Neuronal stem cell (in vitro differentiated cells): Measurements from ENCODE around the gene DIRAS1.
A peak's percentile ranks its signal among the peaks of the same experiment; 100 is the strongest.

Experiments
- DNase-seq: peaks from one replicate; pipeline ENCODE4 v3.0.0-alpha.2; 2013; ENCODE audit warnings: low spot score
- H2AFZ ChIP-seq: one replicate; pipeline ENCODE4 v1.6.1; 2013; ENCODE audit warnings: mild to moderate bottlenecking, low read length, inconsistent platforms
- H2AK5ac ChIP-seq: 2 replicates; pipeline ENCODE4 v1.6.1; 2013; ENCODE audit warnings: low read depth, mild to moderate bottlenecking, inconsistent platforms, low read length, moderate library complexity, mixed read lengths
- H2BK120ac ChIP-seq: 2 replicates; pipeline ENCODE4 v1.6.1; 2013; ENCODE audit warnings: low read depth, mild to moderate bottlenecking, inconsistent platforms, low read length, moderate library complexity, mixed read lengths
- H2BK12ac ChIP-seq: one replicate; pipeline ENCODE4 v1.6.1; 2013; ENCODE audit warnings: low read length, inconsistent platforms
- H2BK15ac ChIP-seq: 2 replicates; pipeline ENCODE4 v1.6.1; 2013; ENCODE audit warnings: mild to moderate bottlenecking, low read length, inconsistent platforms, mixed read lengths
- H2BK5ac ChIP-seq: one replicate; pipeline ENCODE4 v1.6.1; 2013; ENCODE audit warnings: inconsistent platforms, mild to moderate bottlenecking, low read length, moderate library complexity
- H3K14ac ChIP-seq: one replicate; pipeline ENCODE4 v1.6.1; 2013; ENCODE audit warnings: low read length, inconsistent platforms
- H3K18ac ChIP-seq: 2 replicates; pipeline ENCODE4 v1.6.1; 2013; ENCODE audit warnings: low read length, inconsistent platforms
- H3K23ac ChIP-seq: 2 replicates; pipeline ENCODE4 v1.6.1; 2013; ENCODE audit warnings: low read depth, mild to moderate bottlenecking, mixed read lengths, low read length, inconsistent platforms; ENCODE audit not compliant: poor library complexity
- H3K27ac ChIP-seq: replicated peaks from 3 replicates; pipeline ENCODE4 v1.5.1; 2013; ENCODE audit warnings: low read length, inconsistent platforms
- H3K27me3 ChIP-seq, 3 experiments: 2 replicates each; pipeline ENCODE4 v1.6.1; 2013; ENCODE audit warnings: low read length in 3 of 3, mild to moderate bottlenecking in 2 of 3, inconsistent platforms in 1 of 3, low read depth in 1 of 3, mixed read lengths in 1 of 3, moderate library complexity in 1 of 3; ENCODE audit not compliant: control insufficient read depth in 3 of 3, insufficient read depth in 3 of 3
- H3K36me3 ChIP-seq, 2 donors: replicated peaks in 1 of 2; 2 replicates each; pipeline ENCODE4 v1.6.1; 2013; ENCODE audit warnings: low read length in 2 of 2; ENCODE audit not compliant: control insufficient read depth in 2 of 2, insufficient read depth in 2 of 2
- H3K4ac ChIP-seq: 2 replicates; pipeline ENCODE4 v1.6.1; 2013; ENCODE audit warnings: inconsistent platforms, mild to moderate bottlenecking, low read length, moderate library complexity
- H3K4me1 ChIP-seq, 2 donors: 1 replicate in 1 of 2; 2 replicates in 1 of 2; pipeline ENCODE4 v1.6.1; 2013; ENCODE audit warnings: low read length in 2 of 2, low read depth in 1 of 2; ENCODE audit not compliant: control insufficient read depth in 2 of 2, insufficient read depth in 1 of 2
- H3K4me2 ChIP-seq: one replicate; pipeline ENCODE4 v1.6.1; 2013; ENCODE audit warnings: mild to moderate bottlenecking, low read length, inconsistent platforms; ENCODE audit not compliant: insufficient read depth, poor library complexity, severe bottlenecking
- H3K4me3 ChIP-seq, 2 donors: 2 replicates each; pipeline ENCODE4 v1.5.1; 2013; ENCODE audit warnings: low read length in 2 of 2, mild to moderate bottlenecking in 2 of 2, inconsistent platforms in 1 of 2, moderate library complexity in 1 of 2
- H3K79me1 ChIP-seq: one replicate; pipeline ENCODE4 v1.6.1; 2013; ENCODE audit warnings: low read depth, mild to moderate bottlenecking, inconsistent platforms, low read length, moderate library complexity
- H3K9ac ChIP-seq: one replicate; pipeline ENCODE4 v1.6.1; 2013; ENCODE audit warnings: mild to moderate bottlenecking, low read depth, low read length, inconsistent platforms; ENCODE audit not compliant: poor library complexity
- H3K9me3 ChIP-seq, 2 donors: replicated peaks in 1 of 2; 2 replicates each; pipeline versions ENCODE3 to v1.6.1; 2013; ENCODE audit warnings: low read length in 2 of 2, mild to moderate bottlenecking in 2 of 2, inconsistent platforms in 1 of 2, low read depth in 1 of 2, mixed read lengths in 1 of 2, moderate library complexity in 1 of 2; ENCODE audit not compliant: control insufficient read depth in 2 of 2, insufficient read depth in 1 of 2
- H4K8ac ChIP-seq: one replicate; pipeline ENCODE4 v1.6.1; 2013; ENCODE audit warnings: low read depth, mild to moderate bottlenecking, inconsistent platforms, low read length, moderate library complexity
- H4K91ac ChIP-seq: one replicate; pipeline ENCODE4 v1.6.1; 2013; ENCODE audit warnings: low read length, low read depth, mild to moderate bottlenecking, inconsistent platforms; ENCODE audit not compliant: poor library complexity
- WGBS, 2 donors: extraction: QIAGEN DNeasy Blood & Tissue Kit; methylation state at CpG; one replicate each; pipeline ENCODE4 v1.1.7; 2013; ENCODE audit warnings: missing lambda C conversion rate in 2 of 2, mixed read lengths in 1 of 2; ENCODE audit not compliant: insufficient read length in 2 of 2, insufficient replicate concordance in 1 of 2; ENCODE audit errors: extremely low coverage in 2 of 2; 5-methylcytosine and 5-hydroxymethylcytosine counted together

Gene DIRAS1

DNA sequence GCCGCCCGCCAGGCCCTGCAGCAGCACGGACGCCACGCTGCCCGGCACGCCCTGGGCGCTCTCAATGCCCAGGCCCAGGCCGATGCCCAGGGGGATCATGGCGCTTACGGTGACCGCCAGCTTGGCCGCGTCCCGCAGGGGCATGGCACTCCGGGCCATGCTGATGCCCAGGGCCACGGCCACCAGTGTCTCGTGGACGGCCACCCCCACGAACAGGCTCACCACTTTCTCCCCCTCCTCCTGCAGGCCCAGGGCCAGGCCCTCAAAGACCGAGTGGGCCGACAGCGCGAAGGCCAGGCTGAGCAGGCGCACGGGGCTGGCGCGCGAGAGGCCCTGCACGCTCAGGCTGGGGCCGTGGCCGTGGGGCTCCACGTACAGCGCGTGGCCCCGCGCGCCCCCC, 11.7 kb upstream of the DIRAS1 start:
- Histone ChIP-seq H4K91ac (no peak overlapping the region), H3K9ac (no peak overlapping the region), H2BK12ac (no peak overlapping the region), H3K27ac (no peak overlapping the region), H3K4me3 (no peak overlapping the region), H3K9me3 (peaks cover 0 to 7% of the 10 kb centered on the region in 2 donors), H2BK15ac (no peak overlapping the region), H3K27me3 (peaks cover 0 to under 1% (median 0%) of the 10 kb centered on the region in 3 experiments), H3K4ac (no peak overlapping the region), H3K18ac (no peak overlapping the region), H3K4me1 (peaks cover 0 to 8% of the 10 kb centered on the region in 2 donors), H2AK5ac (no peak overlapping the region), H2AFZ (no peak overlapping the region), H4K8ac (no peak overlapping the region), H2BK5ac (no peak overlapping the region), H3K23ac (no peak overlapping the region), H2BK120ac (no peak overlapping the region), H3K36me3 (peaks cover 27 to 41% of the 10 kb centered on the region in 2 donors), H3K14ac (peak overlapping the region; percentile 71), H3K4me2 (no peak overlapping the region), H3K79me1 (peaks cover 11% of the 10 kb centered on the region)
- no CpG with 5 or more reads among the region's 38 CpGs for WGBS, 2 donors
- DNase-seq, result no peak

DNA sequence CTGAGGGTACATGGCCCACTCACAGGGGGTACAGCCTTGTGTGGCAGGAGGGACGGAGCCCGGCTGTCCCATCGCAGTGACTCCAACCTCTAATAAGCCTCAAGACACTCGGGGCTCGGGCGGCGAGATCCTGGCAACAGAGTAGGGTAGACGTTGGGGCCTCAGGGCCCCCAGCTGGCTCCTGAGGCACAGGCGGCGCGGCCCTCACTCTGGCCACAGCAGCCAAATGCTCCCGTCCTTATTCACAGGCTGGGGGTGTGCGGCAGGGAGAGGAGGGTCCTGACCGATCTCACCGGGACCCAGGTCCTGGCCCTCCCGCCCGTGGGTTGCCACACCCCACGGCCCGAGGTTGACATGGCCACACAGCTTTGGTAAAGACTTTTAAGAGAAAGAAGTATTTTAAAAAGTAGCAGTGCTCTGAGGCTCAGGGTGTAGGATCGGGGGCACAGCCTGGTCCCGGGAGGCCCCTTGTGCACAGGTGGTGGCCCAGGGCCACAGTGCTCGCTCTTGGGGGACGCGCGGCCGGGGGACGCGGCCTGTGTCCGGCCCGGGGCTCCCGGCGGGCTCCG, 11.1 kb upstream of the DIRAS1 start:
- H2BK5ac ChIP-seq, result no peak overlapping the region
- no peak overlapping the region for H3K23ac ChIP-seq
- H2BK120ac ChIP-seq, result no peak overlapping the region
- no peak for DNase-seq
- no peak overlapping the region for H3K27ac ChIP-seq
- no peak overlapping the region for H3K4me3 ChIP-seq
- H3K36me3 ChIP-seq, result peaks cover 27 to 41% of the 10 kb centered on the region in 2 donors
- peaks cover 0 to 8% of the 10 kb centered on the region in 2 donors for H3K4me1 ChIP-seq
- H4K8ac ChIP-seq, result no peak overlapping the region
- H3K18ac ChIP-seq, result no peak overlapping the region
- H3K79me1 ChIP-seq, result peaks cover 11% of the 10 kb centered on the region
- H2AFZ ChIP-seq, result no peak overlapping the region
- no peak overlapping the region for H3K4ac ChIP-seq
- no CpG with 5 or more reads among the region's 33 CpGs for WGBS, 2 donors
- no peak overlapping the region for H2BK15ac ChIP-seq
- H3K4me2 ChIP-seq, result no peak overlapping the region
- H4K91ac ChIP-seq, result no peak overlapping the region
- peaks cover 0 to 7% (median 0%) of the 10 kb centered on the region in 3 experiments for H3K27me3 ChIP-seq
- H3K9ac ChIP-seq, result no peak overlapping the region
- H3K14ac ChIP-seq, result no peak overlapping the region
- H3K9me3 ChIP-seq, result peaks cover 0 to 7% of the 10 kb centered on the region in 2 donors
- no peak overlapping the region for H2AK5ac ChIP-seq
- H2BK12ac ChIP-seq, result no peak overlapping the region

- peaks cover 0 to 2% of the 10 kb centered on the region in 2 donors for H3K9me3 ChIP-seq
- peak overlapping the region; percentile 21 for H3K14ac ChIP-seq
- H3K9ac ChIP-seq, result peak overlapping the region; percentile 21
- H3K18ac ChIP-seq, result no peak overlapping the region
- no peak overlapping the region for H3K27ac ChIP-seq
- H2BK120ac ChIP-seq, result no peak overlapping the region
- H2BK15ac ChIP-seq, result no peak overlapping the region
- no peak overlapping the region for H2AFZ ChIP-seq
- peaks cover 21 to 33% of the 10 kb centered on the region in 2 donors for H3K36me3 ChIP-seq
- peaks cover 8% of the 10 kb centered on the region for H3K79me1 ChIP-seq
- no peak overlapping the region for H2BK12ac ChIP-seq
- no peak overlapping the region for H4K8ac ChIP-seq
- no peak overlapping the region for H4K91ac ChIP-seq
- no peak overlapping the region for H3K23ac ChIP-seq
- peaks cover 0 to 10% of the 10 kb centered on the region in 2 donors for H3K4me1 ChIP-seq
- H3K4me2 ChIP-seq, result no peak overlapping the region
- no peak overlapping the region for H2AK5ac ChIP-seq
- no peak overlapping the region for H3K4me3 ChIP-seq
- no CpG with 5 or more reads among the region's 41 CpGs for WGBS, 2 donors
- peaks cover 0 to 14% (median 0%) of the 10 kb centered on the region in 3 experiments for H3K27me3 ChIP-seq
- H2BK5ac ChIP-seq, result no peak overlapping the region
- DNase-seq, result no peak
- H3K4ac ChIP-seq, result no peak overlapping the region
Measured at GRCh38 chr19:2731181-2731995, 10.2 kb upstream of the DIRAS1 start.
